Activated CD8-positive, alpha-beta memory T cell treated with anti-CD3 and anti-CD28 coated beads, Interleukin-2, amount 50 U/mL, for 48 hours (primary cell): ENCODE results near the gene SDF2L1.
A peak's percentile ranks its signal among the peaks of the same experiment; 100 is the strongest.
"Not testable (repeated sequence)": the region's sequence is repeated elsewhere in the genome, so short reads cannot be mapped to it uniquely, and the experiment has no call there.

Experiments used
- DNase-seq: peaks from one replicate; pipeline ENCODE4 v3.0.0-alpha.2; 2020

SDF2L1 gene

GRCh38 chr22:21637450-21637849 is 4.7 kb upstream of the SDF2L1 start:
- DNase-seq = not testable (repeated sequence)

- DNase-seq = no peak
These were observed 2.7 kb upstream of the SDF2L1 start for GRCh38 chr22:21639359-21639758.

GRCh38 chr22:21640810-21641209 is 1.3 kb upstream of the SDF2L1 start:
- DNase-seq = no peak

- DNase-seq = no peak
These were observed 699 bp upstream of the SDF2L1 start for GRCh38 chr22:21641417-21641788.

GRCh38 chr22:21642584-21643448 is 714 bp downstream of the SDF2L1 start:
- peak; percentile 83 for DNase-seq

- no peak for DNase-seq
These were observed 1.6 kb downstream of the SDF2L1 start for GRCh38 chr22:21643533-21644357.

GRCh38 chr22:21645513-21645912 is 3.4 kb downstream of the SDF2L1 start:
- DNase-seq = not testable (repeated sequence)

- DNase-seq = peak; percentile 78
These were observed 4.8 kb downstream of the SDF2L1 start for GRCh38 chr22:21646608-21647590.

- DNase-seq = no peak
These were observed 8.2 kb downstream of the SDF2L1 start for GRCh38 chr22:21650280-21650679.

GRCh38 chr22:21650823-21651520 is 8.9 kb downstream of the SDF2L1 start:
- no peak for DNase-seq

GRCh38 chr22:21651521-21652009 is 9.5 kb downstream of the SDF2L1 start:
- DNase-seq = peak; percentile 63

GRCh38 chr22:21652010-21652546 is 10.0 kb downstream of the SDF2L1 start:
- peak; percentile 95 for DNase-seq

GRCh38 chr22:21652547-21653545 is 10.7 kb downstream of the SDF2L1 start:
- DNase-seq = no peak

- DNase-seq = no peak
These were observed 14.9 kb downstream of the SDF2L1 start for GRCh38 chr22:21657020-21657359.

GRCh38 chr22:21657360-21658032 is 15.4 kb downstream of the SDF2L1 start:
- DNase-seq = peak; percentile 90

GRCh38 chr22:21659864-21660525 is 17.9 kb downstream of the SDF2L1 start:
- DNase-seq = no peak

- no peak for DNase-seq
These were observed 18.8 kb downstream of the SDF2L1 start for GRCh38 chr22:21660904-21661303.

GRCh38 chr22:21661991-21662390 is 19.9 kb downstream of the SDF2L1 start:
- DNase-seq = no peak

GRCh38 chr22:21663738-21664137 is 21.6 kb downstream of the SDF2L1 start:
- DNase-seq = no peak
